Tibial artery (tissue), 4 donors: Measurements from ENCODE around the gene SUCNR1.

Experiments used
- DNase-seq, 2 donors: peaks; one replicate each; pipeline ENCODE4 v3.0.0-alpha.2; 2019
- H3K27ac ChIP-seq, 2 donors: fragments of 200-600 bp; sonication (generic) in 1 of 2; 1 replicate in 1 of 2; 2 replicates in 1 of 2; pipeline ENCODE4 v1.5.1; 2018 to 2019; ENCODE audit warnings: mild to moderate bottlenecking in 1 of 2
- H3K27me3 ChIP-seq, 2 donors: fragments of 200-600 bp; sonication (generic) in 1 of 2; one replicate each; pipeline versions ENCODE4 v1.5.1 to v1.6.0; 2016 to 2019
- H3K36me3 ChIP-seq, 3 donors: fragments of 200-600 bp; sonication (generic) in 2 of 3; one replicate each; pipeline ENCODE4 v1.5.1; 2016 to 2019; ENCODE audit warnings: mild to moderate bottlenecking in 2 of 3
- H3K4me1 ChIP-seq, 4 donors: fragments of 200-600 bp; sonication (generic) in 2 of 4; 1 replicate in 3 of 4; 2 replicates in 1 of 4; pipeline ENCODE4 v1.5.1; 2016 to 2019
- H3K4me3 ChIP-seq, 2 donors: fragments of 200-600 bp; sonication (generic) in 1 of 2; 1 replicate in 1 of 2; 2 replicates in 1 of 2; pipeline ENCODE4 v1.5.1; 2018 to 2019; ENCODE audit warnings: mild to moderate bottlenecking in 2 of 2
- H3K9me3 ChIP-seq, 3 donors: fragments of 200-600 bp; sonication (generic) in 1 of 3; one replicate each; pipeline ENCODE4 v1.5.1; 2016 to 2019
- CTCF ChIP-seq, 2 experiments: fragments of 200-600 bp in 1 of 2; fragments of 450-650 bp in 1 of 2; IDR thresholded peaks; one replicate each; pipeline ENCODE4 v1.5.1; 2017 to 2019; ENCODE audit warnings: antibody characterized with exemption in 2 of 2, mild to moderate bottlenecking in 1 of 2, moderate library complexity in 1 of 2
- intact Hi-C: fragments of 100-400 bp; cut with DNase I; formaldehyde crosslinking; loops from one replicate; pipeline ENCODE4 v1.15.0; 2023; ENCODE audit warnings: low total_unique reads

SUCNR1 gene

DNA sequence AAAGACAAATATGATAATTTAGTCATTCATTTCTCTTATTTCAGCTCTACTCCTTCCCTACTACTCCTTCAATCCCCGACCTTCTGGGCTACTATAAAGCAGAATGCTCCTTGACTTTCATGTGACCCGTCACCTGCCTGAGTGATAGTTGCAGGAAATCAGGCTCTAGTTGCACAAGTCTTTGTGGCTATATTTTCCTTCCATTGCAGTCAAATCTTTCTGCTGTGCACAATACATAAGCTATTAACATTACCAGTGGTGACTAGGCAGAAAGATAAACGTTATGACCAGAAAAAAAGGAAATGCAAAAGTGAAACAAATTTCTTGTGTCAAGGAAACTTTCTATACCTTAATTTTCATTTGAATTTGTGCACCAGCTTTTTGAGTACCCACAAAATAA, 2.3 kb downstream of the SUCNR1 start:
- H3K27ac ChIP-seq = no peak overlapping the region
- H3K27me3 ChIP-seq = no peaks in the 10 kb centered on the region
- H3K9me3 ChIP-seq = no peaks in the 10 kb centered on the region
- TF ChIP-seq CTCF (IDR thresholded peaks at IDR 0.05) = no peak
- no peak for DNase-seq
- intact Hi-C loops = no loop called here
- H3K4me1 ChIP-seq = peaks cover 0 to 25% (median 2%) of the 10 kb centered on the region in 4 donors
- H3K4me3 ChIP-seq = no peak overlapping the region
- H3K36me3 ChIP-seq = no peaks in the 10 kb centered on the region

GRCh38 chr3:151877269-151877668, 3.8 kb downstream of the SUCNR1 start:
- H3K27ac ChIP-seq = no peak overlapping the region
- no peaks in the 10 kb centered on the region for H3K36me3 ChIP-seq
- H3K9me3 ChIP-seq = no peaks in the 10 kb centered on the region
- no peaks in the 10 kb centered on the region for H3K27me3 ChIP-seq
- intact Hi-C loops = no loop called here
- no peak for TF ChIP-seq CTCF (IDR thresholded peaks at IDR 0.05)
- H3K4me3 ChIP-seq = no peak overlapping the region
- peaks cover 0 to 25% (median 2%) of the 10 kb centered on the region in 4 donors for H3K4me1 ChIP-seq
- DNase-seq = no peak

DNA sequence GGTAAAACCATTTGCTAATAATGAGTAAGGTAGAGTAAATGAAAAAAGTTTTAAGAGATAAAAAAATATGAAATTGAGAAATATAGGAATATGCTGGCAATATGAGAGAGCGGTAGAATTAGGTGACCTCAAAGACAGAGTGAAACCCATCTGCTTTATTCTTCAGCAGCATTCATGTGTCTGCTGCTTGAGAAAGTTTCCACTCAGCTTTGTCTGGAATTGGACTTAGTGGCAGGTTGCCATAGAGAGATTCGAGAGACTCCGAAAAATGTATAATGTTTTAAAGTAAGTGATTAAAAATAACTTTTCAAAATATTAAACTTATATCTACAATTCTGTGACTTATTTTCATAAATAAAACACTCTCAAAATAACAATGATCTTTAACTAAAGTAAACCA, 5.0 kb downstream of the SUCNR1 start:
- Histone ChIP-seq H3K4me3 (no peak overlapping the region), H3K9me3 (no peaks in the 10 kb centered on the region), H3K27ac (no peak overlapping the region), H3K27me3 (no peaks in the 10 kb centered on the region), H3K36me3 (no peaks in the 10 kb centered on the region), H3K4me1 (peaks cover 0 to 32% (median 2%) of the 10 kb centered on the region in 4 donors)
- no peak for DNase-seq
- intact Hi-C loops = no loop called here
- TF ChIP-seq CTCF (IDR thresholded peaks at IDR 0.05) = no peak

- Histone ChIP-seq H3K4me3 (no peak overlapping the region), H3K9me3 (peaks cover 0 to under 1% (median 0%) of the 10 kb centered on the region in 3 donors), H3K36me3 (no peaks in the 10 kb centered on the region), H3K4me1 (peaks cover 0 to 32% (median 2%) of the 10 kb centered on the region in 4 donors), H3K27me3 (no peaks in the 10 kb centered on the region), H3K27ac (no peak overlapping the region)
- intact Hi-C loops = no loop called here
- no peak for TF ChIP-seq CTCF (IDR thresholded peaks at IDR 0.05)
- DNase-seq = no peak
These were observed 5.6 kb downstream of the SUCNR1 start for GRCh38 chr3:151879037-151879436.

DNA sequence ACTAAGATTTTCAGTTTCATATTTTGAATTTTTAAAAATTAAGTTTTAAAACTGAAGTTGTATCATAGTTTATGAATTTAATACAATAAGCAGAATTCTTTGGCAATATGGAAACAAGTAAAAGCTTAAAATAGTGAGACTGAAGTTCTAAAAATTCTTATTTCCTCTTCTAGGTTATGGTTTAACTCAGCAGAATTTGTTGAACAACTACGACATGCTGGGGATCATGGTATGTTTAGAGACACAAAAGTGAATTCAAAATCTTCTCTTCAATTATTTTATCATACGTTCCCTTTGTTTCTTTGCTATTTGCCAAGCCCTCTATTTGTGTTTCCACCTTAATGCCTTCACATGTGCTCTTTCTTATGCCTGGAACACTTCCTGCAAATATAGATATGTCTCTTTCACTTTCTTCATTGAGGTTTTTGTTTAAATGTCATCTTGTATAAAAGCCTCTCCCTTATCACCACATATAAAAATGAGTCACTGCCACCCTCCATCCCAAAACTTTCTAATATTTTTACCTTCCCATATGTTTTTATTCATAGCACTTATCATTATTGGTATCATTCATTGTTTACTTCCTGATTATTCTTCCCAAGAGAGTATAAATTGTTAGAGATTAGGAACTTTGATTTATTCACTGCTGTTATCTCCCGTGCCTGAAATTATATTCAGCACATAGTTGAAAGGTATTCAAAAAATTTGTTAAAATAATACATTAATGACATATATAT, 6.4 kb downstream of the SUCNR1 start:
- H3K9me3 ChIP-seq = peaks cover 0 to 7% (median 0%) of the 10 kb centered on the region in 3 donors
- intact Hi-C loops = no loop called here
- no peaks in the 10 kb centered on the region for H3K27me3 ChIP-seq
- H3K4me1 ChIP-seq = peaks cover 0 to 32% (median 2%) of the 10 kb centered on the region in 4 donors
- no peaks in the 10 kb centered on the region for H3K36me3 ChIP-seq
- DNase-seq = no peak
- no peak overlapping the region for H3K27ac ChIP-seq
- H3K4me3 ChIP-seq = no peak overlapping the region
- no peak for TF ChIP-seq CTCF (IDR thresholded peaks at IDR 0.05)

DNA sequence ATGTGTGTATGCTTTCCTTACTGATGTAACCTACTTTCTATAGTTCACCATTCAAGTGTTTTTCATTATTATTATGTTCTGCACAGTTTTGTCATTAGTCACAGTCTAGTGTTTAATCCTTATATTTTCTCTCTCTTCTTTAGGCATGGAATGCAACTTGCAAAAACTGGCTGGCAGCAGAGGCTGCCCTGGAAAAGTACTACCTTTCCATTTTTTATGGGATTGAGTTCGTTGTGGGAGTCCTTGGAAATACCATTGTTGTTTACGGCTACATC, 6.9 kb downstream of the SUCNR1 start:
- Histone ChIP-seq H3K9me3 (peaks cover 0 to 7% (median 0%) of the 10 kb centered on the region in 3 donors), H3K4me3 (no peak overlapping the region), H3K27me3 (no peaks in the 10 kb centered on the region), H3K27ac (no peak overlapping the region), H3K4me1 (peaks cover 0 to 32% (median 2%) of the 10 kb centered on the region in 4 donors), H3K36me3 (no peaks in the 10 kb centered on the region)
- no peak for TF ChIP-seq CTCF (IDR thresholded peaks at IDR 0.05)
- no peak for DNase-seq
- intact Hi-C loops = no loop called here
